Kidney (tissue), 14 donors: ENCODE measurements around the gene HDHD3. TPM values are rescaled to one million over a fixed set of nuclear protein-coding genes. Genes with fewer than 3 reads are reported as not detected.
"Not testable (repeated sequence)": the region's sequence is repeated elsewhere in the genome, so short reads cannot be mapped to it uniquely, and the experiment has no call there.

ENCODE experiments used
- DNase-seq, 5 donors: peaks; one replicate each; pipeline ENCODE4 v3.0.0-alpha.2; 2013 to 2020
- FAIRE-seq: peaks from 2 replicates; lab custom pipeline; 2012; peaks lifted over from hg19 to GRCh38; lab: Jason Lieb, UNC
- H3K27ac ChIP-seq, 2 donors: one replicate each; pipeline ENCODE4 v1.7.0; 2013; ENCODE audit warnings: low read depth in 2 of 2, low read length in 2 of 2, inconsistent platforms in 1 of 2
- H3K27me3 ChIP-seq: one replicate; pipeline ENCODE4 v1.7.1; 2013; ENCODE audit warnings: low read length, inconsistent platforms; ENCODE audit not compliant: control insufficient read depth, insufficient read depth
- H3K36me3 ChIP-seq, 3 donors: one replicate each; pipeline versions ENCODE4 v1.7.0 to v1.7.1; 2013; ENCODE audit warnings: low read length in 3 of 3, control low read depth in 1 of 3, inconsistent platforms in 1 of 3; ENCODE audit not compliant: insufficient read depth in 3 of 3, control insufficient read depth in 2 of 3
- H3K4me1 ChIP-seq, 3 donors: one replicate each; pipeline versions ENCODE4 v1.7.0 to v1.7.1; 2013; ENCODE audit warnings: low read length in 3 of 3, inconsistent platforms in 1 of 3, low read depth in 1 of 3; ENCODE audit not compliant: control insufficient read depth in 2 of 3, insufficient read depth in 2 of 3
- H3K4me3 ChIP-seq, 3 donors: one replicate each; pipeline versions ENCODE4 v1.7.0 to v1.8.1; 2013; ENCODE audit warnings: low read length in 3 of 3, control low read depth in 1 of 3, inconsistent platforms in 1 of 3
- H3K9ac ChIP-seq, 3 donors: one replicate each; pipeline versions ENCODE4 v1.7.0 to v1.7.1; 2013; ENCODE audit warnings: low read length in 3 of 3, control low read depth in 1 of 3, inconsistent platforms in 1 of 3
- H3K9me3 ChIP-seq, 3 donors: one replicate each; pipeline versions ENCODE4 v1.7.0 to v1.7.1; 2013; ENCODE audit warnings: low read length in 3 of 3, control low read depth in 1 of 3, inconsistent platforms in 1 of 3; ENCODE audit not compliant: control insufficient read depth in 2 of 3, insufficient read depth in 1 of 3
- intact Hi-C: fragments of 100-400 bp; cut with DNase I; formaldehyde crosslinking; loops from one replicate; pipeline ENCODE4 v1.11.1; 2022
- polyA plus RNA-seq: library from polyadenylated mRNA; stranded (reverse); fragments of 350-450 nt; fragmentation: Illumina TruSeq; extraction: RNeasy Lipid Tissue Mini Kit (QIAGEN cat#74804); gene quantifications from one replicate; pipeline ENCODE4 v1.2.3, GENCODE V29; 2014; ENCODE audit warnings: low read depth, low replicate concordance; ENCODE audit not compliant: insufficient read depth
- total RNA-seq: library from RNA; stranded (reverse); fragmentation: NEBNext Ultra II Directional; extraction: Animal tissue kit (Norgen Biotek cat#: 25700); gene quantifications from one replicate; pipeline ENCODE4 v1.2.1, GENCODE V29; 2021
- TF ChIP-seq, protein P1 (sequence below): IDR thresholded peaks from 3 replicates; pipeline ENCODE4 v1.5.1; 2012; ENCODE audit warnings: mild to moderate bottlenecking, moderate library complexity, borderline replicate concordance; ENCODE audit not compliant: insufficient read depth; ENCODE audit errors: extremely low read depth
- donor health status: control.
- donor health status: control.
- donor health status: control.
- donor health status: control.
- donor health status: control.
- donor health status: DM: yes; HTN: yes; CAD: no.
- donor health status: Normal renal cell carcinoma (clear cell type).

Gene HDHD3
- total and polyA plus RNA-seq, 2 donors from 2014 or later, result 29.8 to 107 TPM

DNA sequence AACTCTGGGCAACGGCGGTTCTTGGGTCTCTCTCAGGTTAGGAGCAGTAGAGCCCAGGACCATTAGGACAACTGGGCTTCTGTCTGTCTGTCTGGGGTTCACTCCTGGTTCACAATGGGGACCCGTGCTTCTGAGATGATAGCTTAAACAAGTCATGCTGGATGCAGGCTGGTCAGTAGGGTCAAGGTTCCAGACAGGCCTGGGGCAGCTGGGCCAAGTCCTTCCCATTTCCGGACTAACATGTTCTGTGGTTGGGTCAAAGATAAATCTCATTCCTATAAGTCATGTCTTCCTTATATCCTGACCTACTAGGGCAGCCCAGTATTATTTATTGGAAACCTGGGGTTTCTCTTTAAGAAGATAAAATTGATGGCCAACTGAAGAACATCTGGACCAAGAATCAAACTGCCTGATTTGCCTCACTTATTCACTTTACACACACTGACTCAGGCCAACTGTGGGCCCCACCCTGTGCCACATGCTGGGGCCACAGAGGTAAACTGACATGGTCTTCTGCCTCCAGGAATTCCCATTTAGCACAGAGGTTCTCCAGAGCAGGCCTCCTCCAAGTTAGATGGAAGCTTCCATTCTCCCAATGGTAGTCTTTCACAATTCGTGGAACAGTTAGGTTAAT is 8.3 kb downstream of the HDHD3 start:
- Histone ChIP-seq H3K27ac (no peak overlapping the region), H3K9me3 (no peaks in the 10 kb centered on the region), H3K4me1 (peaks cover 0 to 6% (median 0%) of the 10 kb centered on the region in 3 donors), H3K9ac (no peak overlapping the region), H3K27me3 (no peaks in the 10 kb centered on the region), H3K36me3 (peaks cover 0 to 9% (median 0%) of the 10 kb centered on the region in 3 donors), H3K4me3 (no peak overlapping the region)
- DNase-seq (no peak), FAIRE-seq (no peak)
- TF ChIP-seq, protein P1, sequence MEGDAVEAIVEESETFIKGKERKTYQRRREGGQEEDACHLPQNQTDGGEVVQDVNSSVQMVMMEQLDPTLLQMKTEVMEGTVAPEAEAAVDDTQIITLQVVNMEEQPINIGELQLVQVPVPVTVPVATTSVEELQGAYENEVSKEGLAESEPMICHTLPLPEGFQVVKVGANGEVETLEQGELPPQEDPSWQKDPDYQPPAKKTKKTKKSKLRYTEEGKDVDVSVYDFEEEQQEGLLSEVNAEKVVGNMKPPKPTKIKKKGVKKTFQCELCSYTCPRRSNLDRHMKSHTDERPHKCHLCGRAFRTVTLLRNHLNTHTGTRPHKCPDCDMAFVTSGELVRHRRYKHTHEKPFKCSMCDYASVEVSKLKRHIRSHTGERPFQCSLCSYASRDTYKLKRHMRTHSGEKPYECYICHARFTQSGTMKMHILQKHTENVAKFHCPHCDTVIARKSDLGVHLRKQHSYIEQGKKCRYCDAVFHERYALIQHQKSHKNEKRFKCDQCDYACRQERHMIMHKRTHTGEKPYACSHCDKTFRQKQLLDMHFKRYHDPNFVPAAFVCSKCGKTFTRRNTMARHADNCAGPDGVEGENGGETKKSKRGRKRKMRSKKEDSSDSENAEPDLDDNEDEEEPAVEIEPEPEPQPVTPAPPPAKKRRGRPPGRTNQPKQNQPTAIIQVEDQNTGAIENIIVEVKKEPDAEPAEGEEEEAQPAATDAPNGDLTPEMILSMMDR, result no peak
- intact Hi-C loops, result no loop called here

DNA sequence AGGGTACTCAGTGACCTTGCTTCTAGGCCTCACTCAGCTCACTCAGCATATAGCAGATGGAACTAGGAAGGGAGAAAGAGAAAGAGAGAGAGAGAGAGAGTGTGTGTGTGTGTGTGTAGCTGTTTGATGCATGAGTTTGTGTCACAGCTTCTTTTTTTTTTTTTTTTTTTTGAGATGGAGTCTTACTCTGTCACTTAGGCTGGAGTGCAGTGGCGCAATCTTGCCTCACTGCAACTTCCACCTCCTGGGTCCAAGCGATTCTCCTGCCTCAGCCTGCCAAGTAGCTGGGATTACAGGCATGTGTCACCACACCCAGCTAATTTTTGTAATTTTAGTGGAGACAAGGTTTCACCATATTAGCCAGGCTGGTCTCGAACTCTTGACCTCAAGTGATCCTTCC is 11.1 kb downstream of the HDHD3 start:
- H3K27me3 ChIP-seq, H3K9me3 ChIP-seq, H3K27ac ChIP-seq, H3K36me3 ChIP-seq, intact Hi-C loops, H3K9ac ChIP-seq, H3K4me3 ChIP-seq, FAIRE-seq, DNase-seq, H3K4me1 ChIP-seq: not testable (repeated sequence)

DNA sequence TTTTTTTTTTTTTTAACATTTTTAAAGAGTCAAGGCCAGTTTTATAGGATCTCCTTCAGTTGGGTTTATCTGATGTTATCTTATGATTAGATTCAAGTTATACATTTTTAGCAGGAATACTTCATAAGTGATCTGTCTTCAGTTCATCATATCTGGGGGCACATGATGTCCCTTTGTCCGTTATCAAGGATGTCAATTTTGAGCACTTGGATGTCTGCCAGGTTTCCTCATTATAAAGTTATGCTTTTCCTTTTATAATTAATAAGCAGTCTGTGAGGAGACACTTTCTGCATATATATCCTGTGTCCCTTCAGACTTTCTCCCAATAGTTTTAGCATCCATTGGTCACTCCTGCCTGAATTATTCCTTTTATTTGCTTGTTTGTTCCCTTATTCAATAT is 11.8 kb downstream of the HDHD3 start:
- H3K27me3 ChIP-seq, result no peaks in the 10 kb centered on the region
- no peak overlapping the region for H3K27ac ChIP-seq
- FAIRE-seq (no peak), DNase-seq (no peak)
- H3K4me3 ChIP-seq, result no peak overlapping the region
- intact Hi-C loops, result no loop called here
- peaks cover 0 to 6% (median 2%) of the 10 kb centered on the region in 3 donors for H3K4me1 ChIP-seq
- H3K9ac ChIP-seq, result no peak overlapping the region
- H3K36me3 ChIP-seq, result no peaks in the 10 kb centered on the region
- TF ChIP-seq, protein P1, result no peak
- no peaks in the 10 kb centered on the region for H3K9me3 ChIP-seq

DNA sequence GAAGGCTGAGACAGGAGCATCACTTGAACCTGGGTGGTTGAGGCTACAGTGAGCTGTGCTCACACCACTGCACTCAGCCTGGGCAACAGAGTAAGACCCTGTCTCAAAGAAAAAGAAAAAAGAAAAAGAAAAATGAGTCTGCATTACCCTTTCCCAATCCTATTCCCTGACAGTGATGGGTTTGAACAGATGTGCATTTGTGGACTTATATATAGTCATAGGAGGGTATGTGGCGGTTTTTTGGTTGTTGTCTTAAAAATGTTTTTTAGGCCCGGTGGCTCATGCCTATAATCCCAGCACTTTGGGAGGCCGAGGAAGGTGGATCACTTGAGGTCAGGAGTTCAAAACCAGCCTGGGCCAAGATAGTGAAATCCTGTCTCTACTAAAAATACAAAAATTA is 13.4 kb downstream of the HDHD3 start:
- Histone ChIP-seq H3K4me1 (peaks cover 0 to 6% (median 2%) of the 10 kb centered on the region in 3 donors), H3K4me3 (no peak overlapping the region), H3K27ac (no peak overlapping the region), H3K9me3 (no peaks in the 10 kb centered on the region), H3K9ac (no peak overlapping the region), H3K27me3 (no peaks in the 10 kb centered on the region), H3K36me3 (no peaks in the 10 kb centered on the region)
- FAIRE-seq, result no peak
- intact Hi-C loops, result no loop called here
- no peak for DNase-seq
- TF ChIP-seq, protein P1, result no peak
